HPDE6-E6E7 (cell line): ENCODE measurements around the gene NMU.
"Not testable (repeated sequence)": the region's sequence is repeated elsewhere in the genome, so short reads cannot be mapped to it uniquely, and the experiment has no call there.

Experiments
- DNase-seq: peaks from one replicate; pipeline ENCODE4 v3.0.0; 2011; ENCODE audit warnings: missing footprints; ENCODE audit errors: extremely low spot score

Gene NMU

GRCh38 chr4:55635741-55636655 lies at the start of gene NMU:
Gene NMU (minus strand): TSS chr4:55636298. CDS start chr4:55636192, 106 bp downstream.
- DNase-seq = peak; percentile 51

GRCh38 chr4:55684276-55684675 lies 48.2 kb upstream of the NMU start:
- DNase-seq = no peak

GRCh38 chr4:55682797-55683196 lies 46.7 kb upstream of the NMU start:
- DNase-seq = not testable (repeated sequence)

- DNase-seq = no peak
Observed at GRCh38 chr4:55682295-55682694, 46.2 kb upstream of the NMU start.

GRCh38 chr4:55681430-55681829 lies 45.3 kb upstream of the NMU start:
- no peak for DNase-seq

GRCh38 chr4:55675196-55675793 lies 39.2 kb upstream of the NMU start:
- no peak for DNase-seq

- DNase-seq = no peak
Observed at GRCh38 chr4:55673424-55673823, 37.3 kb upstream of the NMU start.

GRCh38 chr4:55671667-55672066 lies 35.6 kb upstream of the NMU start:
- no peak for DNase-seq

GRCh38 chr4:55670695-55671094 lies 34.6 kb upstream of the NMU start:
- no peak for DNase-seq

GRCh38 chr4:55668449-55668848 lies 32.4 kb upstream of the NMU start:
- DNase-seq = no peak

GRCh38 chr4:55666535-55666934 lies 30.4 kb upstream of the NMU start:
- no peak for DNase-seq

- no peak for DNase-seq
Observed at GRCh38 chr4:55663145-55663544, 27.0 kb upstream of the NMU start.

- no peak for DNase-seq
Observed at GRCh38 chr4:55661398-55662056, 25.4 kb upstream of the NMU start.

- no peak for DNase-seq
Observed at GRCh38 chr4:55658657-55659056, 22.6 kb upstream of the NMU start.

GRCh38 chr4:55654131-55654530 lies 18.0 kb upstream of the NMU start:
- no peak for DNase-seq

- DNase-seq = no peak
Observed at GRCh38 chr4:55650483-55650882, 14.4 kb upstream of the NMU start.

- no peak for DNase-seq
Observed at GRCh38 chr4:55637272-55637820, 1.2 kb upstream of the NMU start.

- no peak for DNase-seq
Observed at GRCh38 chr4:55636656-55636999, 530 bp upstream of the NMU start.

- DNase-seq = no peak
Observed at GRCh38 chr4:55635282-55635681, 816 bp downstream of the NMU start.

GRCh38 chr4:55634417-55635128 lies 1.5 kb downstream of the NMU start:
- no peak for DNase-seq

GRCh38 chr4:55633903-55634302 lies 2.2 kb downstream of the NMU start:
- DNase-seq = no peak

- no peak for DNase-seq
Observed at GRCh38 chr4:55625835-55626234, 10.3 kb downstream of the NMU start.
